K562 (cell line): ENCODE data around the gene CNOT6. TPM values are rescaled to one million over a fixed set of nuclear protein-coding genes. Genes with fewer than 3 reads are reported as not detected.
A peak's percentile ranks its signal among the peaks of the same experiment; 100 is the strongest.

Experiments used
- ATAC-seq: fragments of 200-7000 bp; cut with Tn5 transposase; 3 replicates; pipeline ENCODE4 v1.9.1; 2020; ENCODE audit warnings: moderate library complexity
- BruUV-seq: library from RNA; stranded (reverse); fragments of 400-500 nt; replicated peaks from 2 replicates; lab custom pipeline; 2021; lab: Mats Ljungman, UMichigan
- CTCF ChIA-PET: fragments of 300-600 bp; formaldehyde crosslinking; extraction: SDS; loops from one replicate; lab custom pipeline; 2021; ENCODE audit warnings: low intra/inter-chr PET ratio; lab: Yijun Ruan, JAX
- POLR2A ChIA-PET: fragments of 300-600, 350-650 bp; sonication (Branson Sonifier 250); formaldehyde crosslinking; extraction: SDS; loops from one replicate; lab custom pipeline; 2021; ENCODE audit warnings: antibody characterized with exemption, inconsistent platforms; lab: Yijun Ruan, JAX
- DNase-seq, 4 experiments: peaks; one replicate each; pipeline versions ENCODE4 v3.0.0 to v3.0.0-alpha.2; 2011 to 2018; ENCODE audit warnings: low spot score in 3 of 4, mixed read lengths in 3 of 4; ENCODE audit errors: extremely low read depth in 1 of 4
- FAIRE-seq: peaks from 2 replicates; lab custom pipeline; 2011; peaks lifted over from hg19 to GRCh38; lab: Jason Lieb, UNC
- H2AFZ ChIP-seq: 2 replicates; pipeline ENCODE4 v1.6.0; 2011; ENCODE audit warnings: low read depth, low read length, control low read depth, inconsistent platforms
- H3K27ac ChIP-seq: fragments of 200-600 bp; 3 replicates; pipeline ENCODE4 v1.8.0; 2011; ENCODE audit warnings: low read depth, mild to moderate bottlenecking, control low read depth, inconsistent platforms, low read length, moderate library complexity, mixed read lengths; ENCODE audit errors: extremely low read depth
- H3K27me3 ChIP-seq, 2 experiments: fragments of 300-600 bp in 1 of 2; 2 replicates in 1 of 2; 3 replicates in 1 of 2; pipeline versions ENCODE4 v1.6.0 to v1.8.0; 2011; ENCODE audit warnings: inconsistent platforms in 2 of 2, low read length in 2 of 2, mild to moderate bottlenecking in 1 of 2, mixed read lengths in 1 of 2, moderate library complexity in 1 of 2; ENCODE audit not compliant: control insufficient read depth in 2 of 2, insufficient read depth in 2 of 2
- H3K36me3 ChIP-seq: fragments of 300-600 bp; 3 replicates; pipeline ENCODE4 v1.8.0; 2011; ENCODE audit warnings: mild to moderate bottlenecking, low read length, inconsistent platforms; ENCODE audit not compliant: control insufficient read depth, insufficient read depth
- H3K4me1 ChIP-seq, 2 experiments: fragments of 200-600 bp in 1 of 2; replicated peaks in 1 of 2; 2 replicates in 1 of 2; 3 replicates in 1 of 2; pipeline versions ENCODE4 v1.5.1 to v1.8.0; 2011; ENCODE audit warnings: inconsistent platforms in 2 of 2, low read length in 2 of 2, mild to moderate bottlenecking in 1 of 2, mixed read lengths in 1 of 2, moderate library complexity in 1 of 2; ENCODE audit not compliant: control insufficient read depth in 2 of 2, insufficient read depth in 2 of 2
- H3K4me2 ChIP-seq: 2 replicates; pipeline ENCODE4 v1.6.1; 2011; ENCODE audit warnings: low read length, control low read depth, inconsistent platforms, mixed read lengths; ENCODE audit not compliant: insufficient read depth
- H3K4me3 ChIP-seq: fragments of 200-600 bp; sonication (generic), shearing (Covaris generic); 2 replicates; pipeline ENCODE4 v1.5.1; 2016; ENCODE audit warnings: control low read depth, inconsistent platforms
- H3K79me2 ChIP-seq: fragments of 200-600 bp; 3 replicates; pipeline ENCODE4 v1.8.0; 2011; ENCODE audit warnings: low read length, inconsistent platforms; ENCODE audit not compliant: control insufficient read depth, insufficient read depth
- H3K9ac ChIP-seq, 2 experiments: 2 replicates each; pipeline versions ENCODE4 v1.6.0 to v1.6.1; 2011; ENCODE audit warnings: low read depth in 2 of 2, low read length in 2 of 2, control low read depth in 1 of 2, inconsistent platforms in 1 of 2, mild to moderate bottlenecking in 1 of 2, mixed read lengths in 1 of 2; ENCODE audit not compliant: insufficient read depth in 1 of 2
- H3K9me1 ChIP-seq: one replicate; pipeline ENCODE4 v1.6.0; 2011; ENCODE audit warnings: inconsistent platforms, mild to moderate bottlenecking, low read length, moderate library complexity; ENCODE audit not compliant: control insufficient read depth, insufficient read depth
- H3K9me3 ChIP-seq: replicated peaks from 2 replicates; pipeline ENCODE4 v1.5.1; 2011; ENCODE audit warnings: low read depth, low read length, inconsistent platforms; ENCODE audit not compliant: control insufficient read depth, insufficient read depth
- H4K20me1 ChIP-seq: replicated peaks from 2 replicates; pipeline ENCODE4 v1.6.1; 2011; ENCODE audit warnings: low read length, inconsistent platforms, mixed read lengths; ENCODE audit not compliant: control insufficient read depth, insufficient read depth
- BMI1 ChIP-seq: fragments of 150-350 bp; IDR thresholded peaks from 2 replicates; pipeline ENCODE4 v1.6.1; 2014; ENCODE audit warnings: low read length
- MED1 ChIP-seq: sonication (generic); formaldehyde crosslinking; IDR thresholded peaks from 2 replicates; pipeline ENCODE4 v1.8.1; 2023; ENCODE audit warnings: missing genetic modification reagents, borderline replicate concordance
- RBM25 ChIP-seq: fragments of 200-400 bp; formaldehyde crosslinking; IDR thresholded peaks from 2 replicates; pipeline ENCODE4 v1.6.1; 2018; ENCODE audit warnings: low read length, low read depth, moderate library complexity; ENCODE audit not compliant: severe bottlenecking
- WGBS: fragments of 100-300 bp; shearing (Covaris generic); methylation state at CpG from one replicate; pipeline ENCODE4 v1.1.6; 2016; ENCODE audit warnings: low coverage, mixed read lengths; ENCODE audit not compliant: insufficient coverage; ENCODE audit errors: missing lambda C conversion rate; 5-methylcytosine and 5-hydroxymethylcytosine counted together
- in situ Hi-C: fragments of 300-500 bp; cut with MboI; formaldehyde crosslinking; loops from 4 replicates; pipeline ENCODE4 v1.15.0; 2018; ENCODE audit warnings: inconsistent platforms, mixed read lengths
- intact Hi-C: fragments of 100-400 bp; cut with micrococcal nuclease; formaldehyde crosslinking; loops from 2 replicates; pipeline ENCODE4 v1.14.2; 2022
- polyA plus RNA-seq, 8 experiments: library from polyadenylated mRNA; depleted of rRNA in 4 of 8; stranded (reverse) in 5 of 8; unstranded in 3 of 8; fragments of >200 nt; fragmentation: Nextera tagmentation in 2 of 8; fragmentation: Illumina TruSeq in 1 of 8; extraction: Ambion mirVana in 2 of 8; extraction: Trizol in 1 of 8; gene quantifications; 2 replicates each; pipeline versions ENCODE4 v1.2.1 to v1.2.3, GENCODE V29; 2011 to 2014; ENCODE audit warnings: inconsistent platforms in 1 of 8, missing spikeins in 1 of 8
- total RNA-seq, 7 experiments: library from RNA; depleted of rRNA in 6 of 7; stranded (reverse); fragments of >200 nt in 6 of 7; fragmentation: Illumina TruSeq in 2 of 7; extraction: Trizol in 2 of 7; gene quantifications; 2 replicates each; pipeline versions ENCODE4 v1.2.1 to v1.2.3, GENCODE V29; 2011 to 2021; ENCODE audit warnings: low replicate concordance in 1 of 7
- TF ChIP-seq, protein P1 (sequence below), 2 experiments: fragments of 450-650 bp; IDR thresholded peaks; 2 replicates each; pipeline ENCODE4 v1.6.1; 2016; ENCODE audit warnings: mild to moderate bottlenecking in 2 of 2, borderline replicate concordance in 1 of 2, low read depth in 1 of 2, moderate library complexity in 1 of 2

CNOT6 gene
- total and polyA plus RNA-seq, 9 of the 15 experiments (the other 6 are each of a cell fraction or from before 2014, with no cell fraction given): 4.9 to 32.4 (median 14.0) TPM

DNA sequence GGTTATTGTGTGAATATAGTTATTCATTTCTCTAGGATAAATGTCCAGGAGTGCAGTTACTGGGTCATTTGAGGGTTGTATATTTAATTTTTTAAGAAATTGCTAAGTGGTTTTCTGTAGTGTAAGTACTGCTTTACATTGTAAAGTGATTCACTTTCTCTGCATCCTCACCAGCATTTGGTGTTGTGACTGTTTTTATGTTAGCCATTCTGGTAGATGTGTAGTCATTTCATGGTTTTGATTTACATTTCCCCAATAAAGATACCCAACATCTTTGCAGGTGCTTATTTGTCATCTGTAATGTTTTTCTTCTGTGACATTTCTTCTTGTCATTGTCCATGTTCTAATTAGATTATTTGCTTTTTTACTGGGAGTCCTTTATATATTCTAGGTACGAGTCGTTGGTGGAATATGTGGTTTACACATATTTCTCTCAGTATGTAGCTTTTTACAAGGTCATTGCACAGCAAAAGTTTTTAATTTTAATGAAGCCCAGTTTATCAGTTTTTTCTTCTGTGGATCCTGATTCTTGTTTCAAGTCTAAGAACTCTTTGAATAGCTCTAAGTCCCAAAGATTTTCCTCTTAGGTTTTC, 63.1 kb downstream of the CNOT6 start:
- no peaks in the 10 kb centered on the region for H3K9me3 ChIP-seq
- intact Hi-C loops (loop anchor here (5.0 to 10.0 kb wide), 2 partner anchors 47 to 60 kb away; no protein-coding TSS in a partner anchor), in situ Hi-C loops (no loop called here)
- no peak overlapping the region for H2AFZ ChIP-seq
- H3K9me1 ChIP-seq: peaks cover 3% of the 10 kb centered on the region
- TF ChIP-seq MED1 (CRISPR knock-in tag): no peak
- TF ChIP-seq, protein P1, sequence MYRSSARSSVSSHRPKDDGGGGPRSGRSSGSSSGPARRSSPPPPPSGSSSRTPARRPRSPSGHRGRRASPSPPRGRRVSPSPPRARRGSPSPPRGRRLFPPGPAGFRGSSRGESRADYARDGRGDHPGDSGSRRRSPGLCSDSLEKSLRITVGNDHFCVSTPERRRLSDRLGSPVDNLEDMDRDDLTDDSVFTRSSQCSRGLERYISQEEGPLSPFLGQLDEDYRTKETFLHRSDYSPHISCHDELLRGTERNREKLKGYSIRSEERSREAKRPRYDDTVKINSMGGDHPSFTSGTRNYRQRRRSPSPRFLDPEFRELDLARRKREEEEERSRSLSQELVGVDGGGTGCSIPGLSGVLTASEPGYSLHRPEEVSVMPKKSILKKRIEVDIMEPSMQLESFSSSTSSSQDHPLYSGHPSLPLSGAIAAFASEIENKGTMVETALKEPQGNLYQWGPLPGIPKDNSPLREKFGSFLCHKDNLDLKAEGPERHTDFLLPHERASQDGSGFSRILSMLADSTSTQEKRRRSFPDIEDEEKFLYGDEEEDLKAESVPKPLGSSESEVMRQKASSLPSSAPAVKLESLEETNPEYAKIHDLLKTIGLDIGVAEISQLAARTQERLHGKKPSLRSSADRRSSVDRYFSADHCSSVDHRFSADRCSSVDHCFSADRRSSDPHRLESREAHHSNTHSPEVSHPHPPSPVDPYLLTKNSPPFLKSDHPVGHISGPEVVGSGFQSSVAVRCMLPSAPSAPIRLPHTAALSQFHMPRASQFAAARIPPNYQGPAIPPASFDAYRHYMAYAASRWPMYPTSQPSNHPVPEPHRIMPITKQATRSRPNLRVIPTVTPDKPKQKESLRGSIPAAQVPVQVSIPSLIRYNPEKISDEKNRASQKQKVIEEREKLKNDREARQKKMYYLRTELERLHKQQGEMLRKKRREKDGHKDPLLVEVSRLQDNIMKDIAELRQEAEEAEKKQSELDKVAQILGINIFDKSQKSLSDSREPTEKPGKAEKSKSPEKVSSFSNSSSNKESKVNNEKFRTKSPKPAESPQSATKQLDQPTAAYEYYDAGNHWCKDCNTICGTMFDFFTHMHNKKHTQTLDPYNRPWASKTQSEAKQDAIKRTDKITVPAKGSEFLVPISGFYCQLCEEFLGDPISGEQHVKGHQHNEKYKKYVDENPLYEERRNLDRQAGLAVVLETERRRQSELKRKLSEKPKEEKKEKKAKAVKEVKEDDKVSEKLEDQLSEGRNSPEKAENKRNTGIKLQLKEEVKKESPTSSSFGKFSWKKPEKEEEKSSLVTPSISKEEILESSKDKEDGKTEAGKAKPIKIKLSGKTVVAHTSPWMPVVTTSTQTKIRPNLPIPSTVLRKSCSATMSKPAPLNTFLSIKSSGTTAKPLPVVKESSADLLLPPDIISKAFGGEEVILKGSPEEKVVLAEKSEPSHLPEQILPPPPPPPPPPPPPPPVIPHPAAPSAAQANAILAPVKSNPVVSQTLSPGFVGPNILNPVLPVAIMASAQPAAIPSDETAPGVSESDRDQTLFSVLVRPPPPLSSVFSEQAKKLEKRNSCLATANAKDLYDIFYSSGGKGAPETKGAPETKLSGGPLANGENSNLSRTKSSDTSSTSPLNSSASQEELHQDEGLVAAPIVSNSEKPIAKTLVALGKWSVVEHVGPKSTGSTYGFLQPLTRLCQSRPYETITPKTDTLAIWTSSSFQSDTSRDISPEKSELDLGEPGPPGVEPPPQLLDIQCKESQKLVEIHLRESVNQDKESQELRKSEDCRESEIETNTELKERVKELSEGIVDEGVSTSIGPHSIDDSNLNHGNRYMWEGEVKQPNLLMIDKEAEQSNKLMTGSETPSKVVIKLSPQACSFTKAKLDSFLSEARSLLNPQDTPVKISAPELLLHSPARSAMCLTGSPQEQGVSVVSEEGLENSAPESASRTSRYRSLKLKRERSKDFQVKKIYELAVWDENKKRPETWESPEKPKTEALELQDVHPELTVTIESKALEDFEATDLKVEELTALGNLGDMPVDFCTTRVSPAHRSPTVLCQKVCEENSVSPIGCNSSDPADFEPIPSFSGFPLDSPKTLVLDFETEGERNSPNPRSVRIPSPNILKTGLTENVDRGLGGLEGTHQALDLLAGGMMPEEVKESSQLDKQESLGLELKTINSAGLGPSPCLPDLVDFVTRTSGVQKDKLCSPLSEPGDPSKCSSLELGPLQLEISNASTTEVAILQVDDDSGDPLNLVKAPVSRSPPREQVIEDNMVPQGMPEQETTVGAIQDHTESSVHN (IDR thresholded peaks at IDR 0.05; ENCODE audit: borderline replicate concordance in 1 of 2, low read depth in 1 of 2): no peak
- TF ChIP-seq BMI1: no peak
- TF ChIP-seq RBM25: peak; percentile 66
- no peak overlapping the region for H3K4me2 ChIP-seq
- ATAC-seq (no peak), DNase-seq (no peak), FAIRE-seq (no peak)
- peaks cover 41% of the 10 kb centered on the region; the same call in 2 of the 3 replicates for H3K36me3 ChIP-seq
- POLR2A ChIA-PET: no interaction called here
- CTCF ChIA-PET: no interaction called here
- no peaks in the 10 kb centered on the region for H4K20me1 ChIP-seq
- H3K4me1 ChIP-seq: peaks cover 41 to 67% of the 10 kb centered on the region in 2 experiments; a peak in 4 of 5 replicates
- WGBS: 96% methylated on average over 2 of the region's 2 CpGs
- no peak overlapping the region for H3K27ac ChIP-seq
- H3K4me3 ChIP-seq: no peak overlapping the region
- H3K27me3 ChIP-seq: no peaks in the 10 kb centered on the region
- peaks cover 62% of the 10 kb centered on the region for H3K79me2 ChIP-seq
- H3K9ac ChIP-seq: no peak overlapping the region
- no TSS peak for BruUV-seq
